DOHH2 (cell line): ENCODE results near the gene PID1.

Experiments
- CTCF ChIP-seq: fragments of 200-600 bp; sonication (generic); IDR thresholded peaks from one replicate; pipeline ENCODE4 v1.5.1; 2014; ENCODE audit warnings: antibody characterized with exemption, mild to moderate bottlenecking, low read depth, low read length; ENCODE audit not compliant: poor library complexity, severe bottlenecking
- EZH2phosphoT487 ChIP-seq: fragments of 200-600 bp; sonication (generic); IDR thresholded peaks from 2 replicates; pipeline ENCODE4 v1.6.1; 2017; ENCODE audit warnings: borderline replicate concordance, mild to moderate bottlenecking, antibody characterized with exemption, low read length, moderate library complexity, mixed read lengths

- TF ChIP-seq CTCF (no peak), EZH2phosphoT487 (no peak)
These were observed 152.8 kb downstream of the PID1 start for GRCh38 chr2:229118336-229118735.
